Measurements from ENCODE around the gene FAM200C. TPM values are rescaled to one million over a fixed set of nuclear protein-coding genes. Genes with fewer than 3 reads are reported as not detected.

FAM200C gene
- total and polyA plus RNA-seq, 2 of the 8 experiments (the other 6 are each of a cell fraction or from before 2014, with no cell fraction given), result 2.6 to 7.3 TPM

DNA sequence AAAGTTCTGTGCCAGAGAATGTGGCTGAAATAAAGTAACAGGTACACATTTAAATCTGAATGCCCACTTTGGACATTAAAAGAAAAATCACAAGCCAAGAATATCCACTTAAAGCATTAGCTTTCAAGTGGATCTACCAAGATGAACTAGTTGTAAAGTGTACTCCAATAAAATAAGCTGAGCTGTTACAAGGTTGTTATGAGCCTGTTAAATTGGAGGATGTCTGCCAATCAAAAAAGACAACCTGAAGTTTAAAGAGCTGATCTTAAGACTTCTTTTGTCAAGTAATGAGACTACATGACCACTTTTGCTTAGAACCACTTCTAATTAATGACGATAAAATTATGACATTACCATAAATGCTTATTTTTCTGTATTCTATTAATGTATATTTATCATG, 2.4 kb downstream of the FAM200C start:
- H2AFZ ChIP-seq (ENCODE audit: low read length), result no peak overlapping the region
- no peaks in the 10 kb centered on the region for H4K20me1 ChIP-seq (replicated peaks in 1 of 2; ENCODE audit: control insufficient read depth in 1 of 2, insufficient read depth in 2 of 2, low read length in 2 of 2)
- no peak overlapping the region for H4K91ac ChIP-seq (replicated peaks; ENCODE audit: insufficient read length, low read length)
- H2BK15ac ChIP-seq (ENCODE audit: low read length), result no peak overlapping the region
- H3K27ac ChIP-seq (ENCODE audit: low read depth, low read length), result no peak overlapping the region
- POLR2A ChIA-PET (ENCODE audit: partially characterized antibody), result no interaction called here
- H3K56ac ChIP-seq (replicated peaks; ENCODE audit: insufficient read length, low read depth, low read length), result no peak overlapping the region
- no peak for DNase-seq (ENCODE audit: low read depth in 1 of 2, low spot score in 2 of 2)
- H2AK5ac ChIP-seq (ENCODE audit: low read depth, low read length), result no peak overlapping the region
- H2BK120ac ChIP-seq (replicated peaks; ENCODE audit: low read depth, low read length), result no peak overlapping the region
- H2BK12ac ChIP-seq (ENCODE audit: low read depth, low read length), result no peak overlapping the region
- no peak overlapping the region for H3K14ac ChIP-seq (ENCODE audit: insufficient read length)
- H3K4me1 ChIP-seq (replicated peaks in 1 of 4; ENCODE audit: control insufficient read depth in 3 of 4, insufficient read depth in 4 of 4, low read length in 3 of 4), result peaks cover 0 to 5% (median 0%) of the 10 kb centered on the region in 4 experiments; a peak in 3 of 7 replicates
- H3K23ac ChIP-seq (ENCODE audit: insufficient read length), result no peak overlapping the region
- peaks cover 3% of the 10 kb centered on the region for H3K23me2 ChIP-seq (ENCODE audit: low read depth, low read length)
- H3K27me3 ChIP-seq (replicated peaks in 1 of 4; ENCODE audit: control insufficient read depth in 3 of 4, extremely low read depth in 1 of 4, insufficient read depth in 3 of 4, low read length in 3 of 4), result no peaks in the 10 kb centered on the region
- no peak overlapping the region for H3K9ac ChIP-seq (replicated peaks in 1 of 4; ENCODE audit: extremely low read depth in 1 of 4, low read depth in 3 of 4, low read length in 3 of 4)
- no peak for FAIRE-seq
- H3K4ac ChIP-seq (replicated peaks; ENCODE audit: insufficient read length, low read depth, low read length), result no peak overlapping the region
- H3K18ac ChIP-seq (ENCODE audit: extremely low read depth, low read length), result no peak overlapping the region
- 92% methylated on average over 1 of the region's 1 CpG; no CpG with 5 or more reads in 1 of the 2 experiments for WGBS, 2 experiments (ENCODE audit: extremely low coverage in 1 of 2, insufficient coverage in 1 of 2, insufficient read length in 1 of 2, insufficient replicate concordance in 2 of 2, low coverage in 1 of 2, low lambda C conversion rate in 2 of 2, missing lambda C conversion rate in 1 of 2)
- H3K79me2 ChIP-seq (ENCODE audit: control insufficient read depth in 1 of 2, insufficient read depth in 2 of 2, low read length in 2 of 2), result peaks cover 0 to 21% of the 10 kb centered on the region in 2 experiments; a peak in 2 of 4 replicates
- no peak overlapping the region for H4K8ac ChIP-seq (ENCODE audit: extremely low read depth, insufficient read depth, low read length)
- CTCF ChIA-PET (ENCODE audit: partially characterized antibody), result interaction anchor here (1.2 to 2.7 kb wide), 2 partner anchors 41 to 374 kb away, joined by 3 to 8 read pairs; no protein-coding TSS in a partner anchor
- H3K9me3 ChIP-seq (ENCODE audit: insufficient read depth in 2 of 2, low read depth in 1 of 2, low read length in 1 of 2), result no peaks in the 10 kb centered on the region
- no peak overlapping the region for H4K5ac ChIP-seq (ENCODE audit: insufficient read length, low read depth, low read length)
- H3K36me3 ChIP-seq (ENCODE audit: control insufficient read depth in 2 of 4, insufficient read depth in 4 of 4, low read length in 3 of 4), result peaks cover 0 to 10% (median 2%) of the 10 kb centered on the region in 4 experiments; a peak in 2 of 8 replicates
- no peak overlapping the region for H3K4me2 ChIP-seq (ENCODE audit: insufficient read depth in 1 of 2, low read depth in 2 of 2, low read length in 2 of 2)
- no peaks in the 10 kb centered on the region for H3K79me1 ChIP-seq (ENCODE audit: low read depth, low read length)
- no peak overlapping the region for H2BK5ac ChIP-seq (ENCODE audit: low read depth, low read length)
- H2BK20ac ChIP-seq (ENCODE audit: low read length), result no peak overlapping the region
- H3K4me3 ChIP-seq (ENCODE audit: extremely low read depth in 1 of 4, insufficient read depth in 2 of 4, low read depth in 3 of 4, low read length in 4 of 4), result no peak overlapping the region
- TF ChIP-seq TAF1 (IDR thresholded peaks at IDR 0.05; ENCODE audit: low read depth, low read length), result no peak

All from H1 (cell line).